ENCODE data around the gene LGI1.
"Not testable (repeated sequence)": the region's sequence is repeated elsewhere in the genome, so short reads cannot be mapped to it uniquely, and the experiment has no call there.

The LGI1 gene

GRCh38 chr10:93812659-93813338 lies 55.1 kb downstream of the LGI1 start:
- no peak for DNase-seq

GRCh38 chr10:93813507-93814465 lies 56.0 kb downstream of the LGI1 start:
- peak; percentile 58 for DNase-seq

DNA sequence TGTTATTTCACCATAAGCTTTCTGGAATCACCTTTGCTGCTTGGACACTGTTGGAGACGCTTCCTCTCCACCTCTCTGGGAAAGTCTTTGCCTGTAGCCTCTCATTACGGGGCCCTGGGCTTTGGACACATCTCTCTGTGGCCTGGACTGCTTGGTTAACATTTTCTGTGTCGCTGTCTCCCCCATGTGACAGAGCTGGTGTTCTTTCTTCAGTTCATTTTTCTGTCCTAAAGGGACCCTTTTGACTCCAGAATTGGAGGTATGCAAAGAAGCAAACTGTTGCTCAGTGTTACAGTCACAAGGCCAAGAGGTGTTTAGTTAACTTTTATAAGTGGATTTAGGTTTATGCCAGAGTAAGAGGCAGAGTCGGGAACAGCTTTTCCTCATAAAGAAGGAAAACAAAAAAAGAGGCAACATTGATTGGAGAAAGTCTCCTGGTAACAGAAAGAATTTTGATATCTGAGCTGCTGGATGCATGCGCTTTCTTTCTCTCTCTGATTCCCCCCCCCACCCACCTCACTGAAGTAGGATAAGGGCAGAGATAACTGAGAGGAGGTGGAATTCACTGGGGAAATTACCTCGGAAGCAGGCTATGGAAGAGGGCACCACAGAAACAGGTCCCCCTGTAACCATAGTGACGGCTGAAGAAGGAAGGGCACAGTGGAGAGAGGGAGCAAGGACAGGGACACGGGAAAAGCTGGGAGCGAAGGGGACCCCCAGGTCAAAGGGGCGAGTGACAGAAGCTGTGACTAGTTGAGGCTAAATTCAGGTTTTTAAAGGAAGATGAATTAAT lies 57.8 kb downstream of the LGI1 start:
- no peak for DNase-seq

GRCh38 chr10:93816123-93816747 lies 58.5 kb downstream of the LGI1 start:
- peak; percentile 58 for DNase-seq

- DNase-seq: no peak
These were observed 60.4 kb downstream of the LGI1 start for GRCh38 chr10:93818086-93818485.

DNA sequence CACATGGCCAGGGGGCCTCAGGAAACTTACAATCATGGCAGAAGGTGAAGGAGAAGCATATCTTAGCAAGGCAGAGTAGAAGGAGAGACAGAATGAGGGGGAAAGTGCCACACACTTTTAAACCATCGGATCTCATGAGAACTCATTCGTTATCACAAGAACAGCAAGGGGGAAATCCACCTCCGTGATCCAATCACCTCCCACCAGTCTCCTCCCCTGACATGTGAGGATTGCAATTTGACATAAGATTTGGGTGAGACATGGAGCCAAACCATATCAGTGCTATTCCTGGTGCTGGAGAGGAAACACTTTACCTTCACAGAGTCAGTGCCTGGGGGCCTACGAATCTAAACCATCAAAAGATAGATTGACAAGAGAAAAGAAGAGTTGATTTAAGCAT lies 61.8 kb downstream of the LGI1 start:
- no peak for DNase-seq

GRCh38 chr10:93820434-93820833 lies 62.7 kb downstream of the LGI1 start:
- no peak for DNase-seq

GRCh38 chr10:93821051-93821772 lies 63.5 kb downstream of the LGI1 start:
- DNase-seq: peak; percentile 16

- DNase-seq: no peak
These were observed 68.6 kb downstream of the LGI1 start for GRCh38 chr10:93826355-93826754.

DNA sequence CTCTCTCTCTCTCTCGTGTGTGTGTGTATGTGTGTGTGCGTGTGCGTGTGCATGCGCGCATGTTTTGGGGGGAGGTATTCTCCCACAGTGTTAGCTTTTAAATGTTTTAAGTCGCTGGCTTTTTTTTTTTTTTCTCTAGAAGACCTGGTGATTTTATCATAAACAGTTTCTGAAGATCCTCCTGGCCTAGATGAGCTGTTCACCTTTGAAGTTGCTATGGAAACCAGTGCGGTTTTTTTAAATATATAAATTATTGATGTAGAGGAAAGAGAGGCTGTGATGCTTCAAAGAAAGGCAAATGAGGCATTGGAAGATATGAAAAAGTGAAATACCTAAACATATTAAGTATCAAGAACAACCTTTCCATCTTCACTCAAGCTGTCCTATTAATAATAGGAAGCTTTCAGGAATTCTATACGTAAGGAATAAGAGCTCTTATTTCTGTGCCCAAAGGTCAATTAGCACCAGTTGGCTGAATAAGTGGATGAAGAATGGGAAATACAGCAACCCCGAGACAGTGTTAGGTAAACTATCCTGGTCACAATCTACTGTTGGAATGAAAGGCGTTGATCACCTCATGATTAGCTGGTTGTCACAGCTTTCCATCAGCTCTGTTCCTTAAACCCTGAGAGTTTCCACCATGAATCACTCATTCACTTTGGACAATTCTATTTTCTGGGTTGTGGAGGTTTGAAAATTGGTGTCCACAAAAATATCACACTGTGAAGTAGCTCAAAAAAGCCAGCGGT lies 69.5 kb downstream of the LGI1 start:
- DNase-seq: no peak

GRCh38 chr10:93831065-93831464 lies 73.3 kb downstream of the LGI1 start:
- DNase-seq: not testable (repeated sequence)

DNA sequence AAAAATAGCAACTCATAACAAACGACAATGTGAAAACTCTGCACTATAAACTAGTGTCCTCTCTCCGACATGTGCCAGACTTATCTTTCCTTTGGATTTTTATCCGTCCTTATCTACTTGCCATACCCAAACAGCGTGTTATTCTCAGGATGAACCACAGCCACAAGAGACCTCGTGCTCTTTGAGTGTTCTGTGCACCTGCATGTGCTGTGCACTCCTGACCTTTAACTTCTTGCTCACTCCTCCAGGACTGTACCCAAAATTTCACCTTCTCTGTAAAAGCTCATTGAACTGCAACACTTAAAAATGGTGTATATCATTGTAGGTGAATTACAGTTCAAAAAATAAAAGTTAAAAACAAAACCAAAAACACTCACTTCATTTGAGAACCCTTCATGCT lies 78.0 kb downstream of the LGI1 start:
- DNase-seq: no peak

- DNase-seq: no peak
These were observed 80.1 kb downstream of the LGI1 start for GRCh38 chr10:93837822-93838221.

DNA sequence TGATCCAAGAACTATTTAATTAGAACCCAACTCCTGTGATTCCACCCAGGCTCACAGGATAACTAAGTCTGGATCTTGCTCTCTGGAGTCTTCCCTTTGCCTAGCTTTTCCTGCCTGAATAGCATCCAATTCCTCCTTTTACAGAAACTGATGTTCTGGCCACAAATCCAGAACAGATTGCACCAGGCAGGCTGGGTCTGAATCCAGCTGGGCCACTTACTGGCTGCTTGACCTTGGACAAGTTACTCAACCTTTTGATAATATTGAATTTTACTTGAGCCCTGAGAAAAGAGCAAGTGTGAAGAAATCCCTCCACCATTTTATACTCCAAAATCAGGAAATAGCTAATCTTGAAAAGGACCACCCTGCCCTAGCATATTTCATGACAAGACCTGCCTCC lies 80.5 kb downstream of the LGI1 start:
- no peak for DNase-seq

GRCh38 chr10:93841961-93842360 lies 84.2 kb downstream of the LGI1 start:
- no peak for DNase-seq

DNA sequence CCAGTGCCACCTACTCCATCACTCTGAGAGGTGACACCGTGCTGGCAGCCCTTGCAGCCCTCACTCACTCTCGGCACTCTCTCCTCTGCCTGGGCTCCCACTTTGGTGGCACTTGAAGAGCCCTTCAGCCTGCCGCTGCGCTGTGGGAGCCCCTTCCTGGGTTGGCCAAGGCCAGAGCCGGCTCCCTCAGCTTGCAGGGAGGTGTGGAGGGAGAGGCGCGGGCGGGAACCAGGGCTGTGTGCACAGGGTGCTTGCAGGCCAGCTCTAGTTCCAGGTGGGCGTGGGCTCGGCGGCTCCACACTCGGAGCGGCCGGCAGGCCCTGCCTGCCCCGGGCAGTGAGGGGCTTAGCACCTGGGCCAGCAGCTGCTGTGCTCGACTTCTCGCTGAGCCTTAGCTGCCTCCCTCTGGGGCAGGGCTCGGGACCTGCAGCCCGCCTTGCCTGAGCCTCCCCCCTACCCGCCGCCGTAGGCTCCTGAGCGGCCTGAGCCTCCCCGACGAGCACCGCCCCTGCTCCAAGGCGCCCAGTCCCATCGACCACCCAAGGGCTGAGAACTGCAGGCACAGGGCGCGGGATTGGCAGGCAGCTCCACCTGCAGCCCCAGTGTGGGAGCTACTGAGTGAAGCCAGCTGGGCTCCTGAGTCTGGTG lies 87.4 kb downstream of the LGI1 start:
- no peak for DNase-seq

All from inflammatory macrophage treated with lipopolysaccharide for 4 hours (primary cell).